Stimulated activated CD8-positive, alpha-beta memory T cell treated with anti-CD3 and anti-CD28 coated beads, Interleukin-4, amount 100 ng/mL, for 48 hours (primary cell): ENCODE data around the gene ASB1.
A peak's percentile ranks its signal among the peaks of the same experiment; 100 is the strongest.

Source experiments
- DNase-seq: peaks from one replicate; pipeline ENCODE4 v3.0.0-alpha.2; 2020

Gene ASB1, protein sequence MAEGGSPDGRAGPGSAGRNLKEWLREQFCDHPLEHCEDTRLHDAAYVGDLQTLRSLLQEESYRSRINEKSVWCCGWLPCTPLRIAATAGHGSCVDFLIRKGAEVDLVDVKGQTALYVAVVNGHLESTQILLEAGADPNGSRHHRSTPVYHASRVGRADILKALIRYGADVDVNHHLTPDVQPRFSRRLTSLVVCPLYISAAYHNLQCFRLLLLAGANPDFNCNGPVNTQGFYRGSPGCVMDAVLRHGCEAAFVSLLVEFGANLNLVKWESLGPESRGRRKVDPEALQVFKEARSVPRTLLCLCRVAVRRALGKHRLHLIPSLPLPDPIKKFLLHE

DNA sequence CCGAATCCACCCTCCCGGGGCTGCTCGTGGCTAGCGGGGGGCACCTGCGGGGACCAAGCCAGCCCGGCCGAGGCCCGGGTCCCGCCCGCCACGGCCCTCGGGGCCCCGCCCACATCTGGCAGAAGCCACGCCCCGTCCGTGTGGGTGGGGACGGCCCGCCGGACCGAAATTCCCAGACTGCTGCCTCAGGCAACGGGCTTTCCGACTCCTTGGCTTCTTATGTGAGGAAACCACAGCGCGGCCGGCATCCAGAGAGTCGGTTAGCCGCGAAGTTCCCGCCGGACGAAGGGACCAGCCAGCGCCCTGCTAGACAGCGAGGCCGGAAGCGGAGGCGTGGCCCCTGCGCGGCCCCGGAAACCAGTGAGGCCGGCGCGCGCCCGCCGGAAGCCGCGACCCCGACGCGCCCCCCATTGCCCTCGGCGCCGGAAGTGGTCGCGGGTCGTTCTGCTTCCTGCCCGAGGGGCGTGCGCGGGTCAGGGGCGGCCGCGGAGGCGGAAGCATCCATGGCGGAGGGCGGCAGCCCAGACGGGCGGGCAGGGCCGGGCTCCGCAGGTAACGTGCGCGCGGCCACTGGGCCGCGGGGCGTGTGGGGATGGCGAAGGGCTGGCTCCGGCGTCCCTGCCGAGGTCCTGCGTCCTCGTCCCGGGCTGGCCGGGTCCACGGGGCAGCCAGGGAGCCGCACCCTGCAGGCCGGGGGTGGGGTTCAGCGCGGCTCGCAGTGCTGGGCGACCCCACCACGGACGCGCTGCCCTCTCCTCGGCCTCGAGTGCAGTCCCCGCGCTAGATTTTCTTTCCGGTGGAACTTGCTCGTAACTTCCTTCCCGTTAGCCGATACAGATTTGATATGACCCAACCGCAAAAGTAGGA, at the start of gene ASB1:
Gene ASB1 (plus strand): TSS at position 360 of the 867 bp plus-strand sequence. CDS start 144 bp downstream, at position 504.
- peak; percentile 87 for DNase-seq

DNA sequence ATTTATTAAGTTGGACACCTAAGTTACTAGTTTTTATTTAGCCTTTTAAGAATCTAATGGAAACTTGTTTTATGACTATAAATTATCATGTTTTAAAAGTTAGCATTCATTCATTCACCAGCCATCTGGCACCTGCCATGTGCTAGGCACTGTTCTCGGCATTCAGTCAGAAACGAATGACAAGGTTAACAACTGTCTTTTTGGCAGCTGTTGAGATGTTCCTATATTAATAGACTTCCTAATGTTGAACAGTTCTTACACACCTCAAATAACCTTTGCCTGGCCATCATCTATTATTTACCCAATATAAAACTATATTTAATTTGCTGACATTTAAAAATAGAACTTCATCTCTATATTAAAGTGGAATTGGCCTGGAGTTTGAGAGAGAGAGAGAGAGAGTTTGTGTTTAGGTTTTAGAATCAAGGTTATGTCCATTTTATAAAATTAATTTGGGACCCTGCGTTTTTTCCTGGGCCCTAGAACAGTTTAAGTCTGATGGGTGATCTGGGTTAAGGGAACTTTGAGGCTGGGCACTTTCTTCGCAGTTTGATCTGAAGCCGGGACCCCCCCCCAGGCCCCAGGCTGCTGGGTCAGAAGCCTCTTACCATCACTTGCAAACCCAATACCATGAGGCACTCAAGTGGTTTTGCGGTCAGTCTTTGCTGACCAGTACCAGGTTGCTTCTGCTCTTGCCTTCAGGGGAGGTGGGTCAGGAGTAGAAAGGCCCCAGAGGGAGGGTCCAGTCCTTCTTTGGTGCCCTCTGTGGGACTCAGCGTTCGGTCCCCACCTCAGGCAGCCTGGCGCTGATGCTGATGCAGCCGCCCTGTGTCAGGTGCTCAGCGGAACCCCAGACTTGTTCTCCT, 48.3 kb upstream of the ASB1 start:
- DNase-seq: no peak

DNA sequence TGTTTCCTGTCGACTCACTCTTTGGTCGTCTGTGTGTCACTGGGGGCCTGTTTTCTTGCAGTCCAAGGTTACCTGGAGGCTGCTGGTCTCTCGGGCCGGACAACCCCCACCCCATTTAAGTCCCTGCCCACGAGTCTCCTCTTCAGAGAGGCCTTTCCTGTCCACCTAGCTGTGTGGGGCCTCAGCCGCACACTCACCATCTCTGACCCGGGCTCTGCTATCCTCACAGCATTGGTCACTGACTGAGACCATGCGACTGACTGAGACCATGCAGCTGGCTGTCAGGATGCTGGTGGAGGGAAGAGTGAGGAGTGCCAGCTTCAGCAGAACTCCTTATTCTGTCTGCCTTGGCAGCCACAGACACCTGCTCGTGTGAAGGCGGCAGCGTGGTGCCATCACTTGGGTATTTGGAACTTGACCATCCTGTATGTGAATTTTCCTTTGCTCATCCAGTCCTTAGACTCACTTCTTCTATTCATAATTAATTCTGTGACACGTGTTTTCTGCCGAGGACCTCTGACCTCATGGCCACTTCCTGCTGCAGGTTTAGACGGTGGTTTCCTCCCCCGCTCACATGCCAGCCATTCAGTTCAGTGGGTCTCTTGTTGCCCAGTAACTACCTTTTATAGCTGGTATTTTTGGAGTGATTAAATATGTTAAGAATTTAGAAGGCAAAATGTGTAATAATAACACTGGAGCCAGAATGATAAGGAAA, 47.5 kb upstream of the ASB1 start:
- DNase-seq: peak; percentile 37

DNA sequence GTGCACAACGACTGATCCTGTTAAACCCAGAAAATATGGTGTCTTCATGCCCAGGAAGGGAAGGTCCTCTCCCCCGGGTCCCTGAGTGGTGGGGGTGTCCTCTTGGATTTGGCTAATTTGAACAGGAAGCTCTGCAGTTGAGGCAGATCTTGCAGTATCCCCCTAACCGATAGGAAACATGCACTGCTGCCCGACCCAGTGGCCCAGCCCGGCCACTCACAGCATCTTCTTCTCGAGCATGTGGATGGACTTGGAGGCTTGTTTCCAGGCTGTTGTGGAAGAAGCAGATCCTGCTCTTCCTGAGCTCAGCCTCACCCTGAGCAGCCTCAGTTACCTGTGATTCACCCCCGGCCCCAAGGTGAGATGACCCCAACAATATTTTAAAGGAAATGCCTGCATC, 46.4 kb upstream of the ASB1 start:
- no peak for DNase-seq

DNA sequence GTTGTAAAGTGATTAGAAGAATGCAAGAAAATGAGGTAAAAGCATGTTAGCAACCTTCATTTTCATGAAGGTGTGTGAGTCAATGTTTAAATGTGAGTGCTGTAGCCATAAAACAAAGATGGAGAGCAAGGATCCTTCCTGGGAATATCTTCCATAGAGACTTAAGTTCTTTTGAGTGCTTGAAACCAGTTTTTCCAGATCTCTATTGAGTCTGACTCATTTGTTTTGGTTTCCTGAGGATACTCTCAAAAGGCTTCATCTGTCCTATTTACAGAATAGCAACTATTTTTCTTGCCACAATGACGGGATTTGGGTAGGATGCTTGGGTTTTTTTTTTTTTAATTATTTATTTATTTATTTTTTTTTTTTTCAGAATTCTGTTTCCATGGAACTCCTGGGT, 45.9 kb upstream of the ASB1 start:
- no peak for DNase-seq

DNA sequence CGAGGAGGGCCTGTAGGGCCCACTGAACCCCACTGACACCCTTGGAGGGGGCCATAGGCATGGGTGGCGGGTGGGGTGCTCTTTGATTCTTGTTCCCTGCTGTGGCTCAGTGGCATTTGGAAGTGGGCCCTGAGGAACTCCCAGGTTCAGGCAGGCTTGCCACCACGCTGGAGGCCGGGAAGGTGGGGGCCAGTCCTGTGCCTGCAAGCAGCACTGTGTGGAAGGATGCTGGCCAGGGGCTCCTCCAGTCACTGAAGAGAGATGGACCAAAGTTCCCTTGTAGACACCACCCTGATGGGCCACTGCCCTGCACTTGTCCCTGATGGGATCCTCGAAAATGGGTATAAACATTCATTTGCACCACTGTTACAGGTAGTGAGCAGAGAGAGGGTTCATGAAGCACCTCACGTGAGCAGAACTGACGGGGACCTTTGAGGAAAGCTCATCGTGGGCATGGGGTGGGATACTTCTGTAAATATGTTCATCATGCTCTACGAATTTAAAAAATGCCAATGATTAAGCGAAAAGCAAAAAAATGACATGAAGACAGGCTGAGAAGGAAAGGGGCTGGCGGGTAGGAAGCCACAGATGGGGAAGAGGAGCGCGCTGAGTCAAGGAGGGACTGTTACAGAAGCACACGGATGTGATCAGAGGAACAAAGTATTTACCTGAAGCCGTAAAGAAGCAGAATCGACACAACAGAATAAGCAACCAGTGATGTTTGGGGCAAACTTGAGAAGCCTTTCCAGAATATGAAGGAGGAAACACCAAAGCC, 45.2 kb upstream of the ASB1 start:
- DNase-seq: no peak

DNA sequence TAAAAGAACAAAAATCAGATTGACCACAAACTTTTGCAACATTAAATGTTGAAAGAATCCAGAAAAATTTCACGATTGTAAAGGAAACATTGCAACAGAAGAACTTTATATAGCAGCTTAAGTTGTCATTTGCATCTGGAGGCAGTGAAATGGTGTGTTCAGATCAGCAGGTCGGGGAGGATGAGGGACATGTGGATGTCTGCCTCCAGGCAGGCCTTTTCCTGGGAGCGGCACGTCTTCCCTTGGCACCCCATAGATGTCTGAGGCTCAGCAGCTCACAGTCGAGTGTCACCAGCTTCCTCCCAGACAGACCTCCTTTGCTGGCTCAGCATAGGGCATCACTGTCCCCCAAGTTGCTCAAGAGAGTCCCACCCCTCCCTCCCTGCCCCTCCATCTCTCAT, 44.3 kb upstream of the ASB1 start:
- DNase-seq: no peak

DNA sequence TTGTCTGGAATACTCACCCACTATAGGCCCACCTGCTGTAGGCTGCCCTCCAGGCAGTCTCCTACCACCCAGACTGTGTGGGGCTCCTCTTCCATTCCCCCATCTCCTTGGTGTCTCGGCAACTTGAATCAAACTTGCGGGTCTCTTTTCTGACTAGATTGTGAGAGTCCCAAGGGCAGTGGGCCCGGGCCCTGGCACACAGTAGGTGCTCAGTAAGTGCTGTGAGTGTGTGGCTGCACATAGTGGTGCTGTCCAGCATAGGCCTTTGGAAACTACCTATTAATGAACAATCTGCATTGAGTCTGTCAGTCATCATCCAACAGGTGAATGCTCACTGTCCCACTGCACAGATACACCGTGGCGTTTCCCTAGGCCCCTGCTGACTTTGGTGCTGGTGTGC, 43.6 kb upstream of the ASB1 start:
- DNase-seq: no peak

DNA sequence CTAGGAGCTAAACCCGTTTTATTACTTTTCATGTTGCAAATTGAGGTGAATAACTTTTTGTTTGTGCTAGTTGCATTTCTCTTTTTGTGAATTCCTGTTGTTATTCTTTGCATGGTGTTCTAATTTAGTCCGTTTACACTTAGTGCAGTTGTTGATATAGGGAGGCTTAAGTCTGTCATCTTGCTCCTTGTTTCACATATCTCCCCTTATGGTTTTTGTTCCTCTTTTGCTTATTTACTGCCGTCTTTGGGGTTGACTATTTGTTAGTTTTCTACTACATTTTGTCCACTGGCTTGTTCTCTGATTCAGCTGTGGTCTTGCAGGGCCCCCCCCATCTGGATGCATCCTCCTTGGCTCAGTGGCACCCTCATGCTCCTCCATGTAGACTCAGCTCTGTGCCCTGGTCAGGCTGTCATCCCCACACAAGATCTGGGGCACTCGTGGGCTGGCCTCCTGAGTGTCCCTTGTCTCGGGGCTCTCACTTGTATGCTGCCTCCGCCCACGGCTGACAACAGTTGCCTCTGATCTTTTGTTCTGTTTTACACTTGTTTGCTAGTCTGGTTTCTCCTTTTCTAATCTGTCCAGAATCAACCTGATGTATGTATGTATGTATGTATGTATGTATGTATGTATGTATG, 42.9 kb upstream of the ASB1 start:
- DNase-seq: no peak

DNA sequence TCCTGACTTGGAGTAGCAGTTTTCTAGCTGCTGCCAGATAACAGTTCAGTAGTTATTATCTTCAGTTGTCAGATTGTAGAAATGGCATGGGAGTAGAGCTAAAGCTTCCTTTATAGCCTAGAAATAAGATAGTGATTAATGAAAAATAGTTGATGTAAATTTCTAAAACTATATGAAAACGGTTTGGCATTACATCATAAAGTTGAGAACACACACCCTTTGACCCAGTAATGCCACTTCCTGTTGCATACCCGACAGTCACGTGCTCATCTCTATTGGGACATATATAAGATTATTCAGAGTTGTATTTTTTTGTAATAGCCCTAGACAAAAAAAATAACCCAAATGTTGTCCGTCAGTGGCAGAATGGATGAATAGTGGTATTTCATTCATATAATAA, 39.4 kb upstream of the ASB1 start:
- no peak for DNase-seq

DNA sequence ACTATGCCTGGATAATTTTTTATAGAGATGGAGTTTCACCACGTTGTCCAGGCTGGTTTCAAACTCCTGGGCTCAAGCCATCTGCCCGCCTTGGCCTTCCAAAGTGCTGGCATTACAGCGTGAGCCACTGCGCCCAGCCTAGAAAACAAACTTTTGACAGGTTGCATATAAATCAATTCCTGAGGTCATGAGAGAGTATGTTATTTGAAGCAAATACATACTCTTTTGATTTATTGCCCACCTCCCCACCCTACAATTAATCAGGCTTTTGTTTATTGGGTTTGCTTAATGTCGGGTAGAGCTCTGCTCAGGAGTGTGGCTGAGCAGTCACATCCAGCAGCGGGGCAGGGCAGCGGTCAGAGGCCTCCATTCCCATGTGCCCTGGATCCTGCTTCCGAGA, 37.9 kb upstream of the ASB1 start:
- DNase-seq: no peak

DNA sequence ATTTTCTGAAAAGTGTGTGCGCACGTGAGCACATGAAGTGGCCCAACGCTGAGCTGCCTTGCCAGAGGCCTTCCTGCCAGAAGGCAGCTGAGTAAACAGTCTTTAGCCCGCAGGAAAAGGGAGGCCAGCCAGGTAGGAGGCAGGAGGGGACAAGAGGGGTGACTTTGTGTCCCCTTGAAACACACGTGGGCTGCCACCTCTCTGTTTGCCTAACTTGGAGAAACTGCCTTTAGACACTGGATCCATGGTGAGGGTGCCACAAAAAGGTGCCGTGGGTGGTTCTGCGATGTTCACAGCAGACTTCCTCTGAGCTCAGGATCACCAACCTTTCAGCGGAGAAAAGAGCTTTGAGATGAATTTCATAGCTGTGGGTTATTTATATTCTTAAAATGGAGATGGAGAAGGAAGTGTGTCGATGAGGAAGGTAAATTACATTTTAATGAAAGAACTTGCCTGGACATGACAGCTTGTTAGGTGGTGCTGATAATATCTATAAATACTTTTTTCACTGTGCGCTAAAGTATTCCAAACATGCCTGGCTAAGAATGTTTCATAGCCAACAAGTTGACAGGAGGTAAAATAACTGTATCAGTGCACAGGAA, 36.6 kb upstream of the ASB1 start:
- DNase-seq: no peak

DNA sequence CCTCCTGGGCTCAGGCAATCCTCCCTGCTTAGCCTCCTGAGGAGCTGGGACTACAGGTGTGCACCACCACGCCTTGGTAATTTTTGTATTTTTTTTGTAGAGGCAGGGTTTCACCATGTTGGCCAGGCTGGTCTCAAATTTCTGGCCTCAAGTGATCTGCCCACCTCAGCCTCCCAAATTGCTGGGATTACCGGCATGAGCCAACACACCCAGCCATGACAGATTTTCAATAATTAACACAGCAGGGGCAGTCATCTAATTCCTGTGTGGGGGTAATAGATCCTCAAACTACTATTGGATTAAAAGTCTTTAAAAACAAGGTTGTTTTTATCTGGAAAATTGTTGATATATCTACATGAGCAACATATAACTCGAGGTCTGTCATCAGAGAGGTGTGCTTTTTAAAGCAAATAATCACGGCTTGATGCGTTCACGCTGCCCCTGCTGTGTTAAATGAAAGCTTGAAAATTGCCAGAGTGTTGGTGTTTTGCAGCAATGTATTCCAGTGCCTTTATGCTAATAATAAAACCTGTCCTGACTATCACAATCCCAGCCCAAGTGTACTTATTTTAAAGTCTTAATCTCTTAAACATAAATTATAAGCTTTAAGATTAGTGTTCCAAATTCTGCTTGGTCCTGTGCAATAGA, 35.6 kb upstream of the ASB1 start:
- DNase-seq: no peak

DNA sequence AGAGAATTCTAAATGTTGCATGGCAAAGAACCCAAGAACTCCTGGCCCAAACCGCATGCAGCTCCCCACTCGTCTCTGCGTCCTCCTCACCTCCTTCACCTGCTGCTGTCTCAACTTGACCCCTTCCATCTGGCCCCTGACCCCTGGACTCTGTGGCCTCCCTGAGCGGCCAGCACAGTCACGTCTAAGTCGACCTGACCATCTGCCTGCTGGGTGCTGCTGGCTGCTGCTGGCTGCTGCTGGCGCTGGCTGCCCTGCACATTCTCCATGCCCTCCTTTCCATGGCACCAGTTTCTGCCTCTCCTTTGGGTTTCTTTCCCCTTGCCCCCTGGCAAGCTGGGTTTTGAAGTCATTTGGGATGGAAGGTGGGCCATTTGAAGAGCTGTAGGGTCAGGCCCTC, 30.1 kb upstream of the ASB1 start:
- no peak for DNase-seq

DNA sequence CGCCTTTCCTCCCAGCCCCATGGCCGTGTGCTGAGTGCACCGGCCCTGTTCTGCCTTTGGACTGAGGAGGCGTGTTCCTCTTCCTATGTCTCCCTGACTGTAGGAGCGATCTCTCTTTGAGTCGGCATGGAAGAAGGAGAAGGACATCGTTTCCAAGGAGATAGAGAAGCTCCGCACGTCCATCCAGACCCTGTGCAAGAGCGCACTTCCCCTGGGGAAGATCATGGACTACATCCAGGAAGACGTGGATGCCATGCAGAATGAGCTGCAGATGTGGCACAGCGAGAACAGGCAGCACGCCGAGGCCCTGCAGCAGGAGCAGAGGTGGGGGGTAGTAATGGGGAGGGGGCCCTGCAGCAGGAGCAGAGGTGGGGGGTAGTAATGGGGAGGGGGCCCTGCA, 29.4 kb upstream of the ASB1 start:
- no peak for DNase-seq

DNA sequence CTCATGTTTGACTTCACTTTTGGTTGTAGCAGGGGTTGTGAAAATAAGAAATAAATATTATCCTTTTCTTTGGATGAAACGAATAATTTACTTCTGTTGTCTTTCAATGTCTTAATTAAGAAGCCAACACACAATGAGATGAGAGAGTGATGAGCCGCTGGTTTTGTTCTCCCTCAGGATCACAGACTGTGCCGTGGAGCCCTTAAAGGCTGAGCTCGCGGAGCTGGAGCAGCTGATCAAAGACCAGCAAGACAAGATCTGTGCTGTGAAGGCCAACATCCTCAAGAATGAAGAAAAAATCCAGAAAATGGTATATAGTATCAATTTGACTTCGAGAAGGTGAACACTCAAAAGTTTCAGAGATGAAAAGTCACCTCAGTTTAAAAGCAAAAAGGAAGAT, 28.1 kb upstream of the ASB1 start:
- no peak for DNase-seq

DNA sequence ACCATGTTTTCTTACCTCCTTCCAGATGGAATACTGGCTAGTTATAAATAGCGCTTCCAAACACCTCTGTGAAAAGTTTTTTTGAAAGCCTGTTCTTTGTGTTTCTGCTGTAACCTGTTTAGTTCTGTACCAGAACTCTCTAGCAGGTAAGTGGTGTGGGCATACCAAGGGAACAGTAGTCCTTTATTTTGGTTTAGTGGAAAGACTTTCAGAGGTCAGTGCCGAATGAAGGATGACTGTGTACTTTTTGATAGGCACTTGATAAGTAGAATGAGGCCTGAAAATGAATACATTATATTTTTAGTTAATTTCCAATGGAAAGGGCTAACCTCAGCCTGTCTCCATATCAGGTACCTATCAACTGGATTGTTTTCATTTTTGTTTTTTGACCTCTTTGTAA, 27.6 kb upstream of the ASB1 start:
- DNase-seq: no peak

DNA sequence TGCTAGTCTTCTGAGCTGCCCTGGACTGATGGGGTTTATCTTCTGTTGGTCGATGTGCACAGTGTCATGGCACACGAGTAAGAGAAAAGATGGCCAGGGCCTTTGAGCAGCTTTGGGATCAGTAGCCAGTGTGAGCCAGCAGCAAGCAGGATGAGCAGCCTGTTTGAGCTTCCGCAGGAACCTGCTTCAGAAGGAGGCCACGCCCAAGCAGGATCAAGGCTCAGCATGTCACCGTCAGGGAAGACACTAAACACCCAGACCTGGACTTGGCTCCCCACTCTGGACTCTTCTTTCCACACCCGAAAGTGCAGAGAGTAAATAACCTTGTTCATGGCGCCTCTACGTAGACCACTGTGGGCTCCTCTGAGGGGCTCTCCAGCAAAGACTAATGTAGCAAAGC, 25.2 kb upstream of the ASB1 start:
- no peak for DNase-seq

DNA sequence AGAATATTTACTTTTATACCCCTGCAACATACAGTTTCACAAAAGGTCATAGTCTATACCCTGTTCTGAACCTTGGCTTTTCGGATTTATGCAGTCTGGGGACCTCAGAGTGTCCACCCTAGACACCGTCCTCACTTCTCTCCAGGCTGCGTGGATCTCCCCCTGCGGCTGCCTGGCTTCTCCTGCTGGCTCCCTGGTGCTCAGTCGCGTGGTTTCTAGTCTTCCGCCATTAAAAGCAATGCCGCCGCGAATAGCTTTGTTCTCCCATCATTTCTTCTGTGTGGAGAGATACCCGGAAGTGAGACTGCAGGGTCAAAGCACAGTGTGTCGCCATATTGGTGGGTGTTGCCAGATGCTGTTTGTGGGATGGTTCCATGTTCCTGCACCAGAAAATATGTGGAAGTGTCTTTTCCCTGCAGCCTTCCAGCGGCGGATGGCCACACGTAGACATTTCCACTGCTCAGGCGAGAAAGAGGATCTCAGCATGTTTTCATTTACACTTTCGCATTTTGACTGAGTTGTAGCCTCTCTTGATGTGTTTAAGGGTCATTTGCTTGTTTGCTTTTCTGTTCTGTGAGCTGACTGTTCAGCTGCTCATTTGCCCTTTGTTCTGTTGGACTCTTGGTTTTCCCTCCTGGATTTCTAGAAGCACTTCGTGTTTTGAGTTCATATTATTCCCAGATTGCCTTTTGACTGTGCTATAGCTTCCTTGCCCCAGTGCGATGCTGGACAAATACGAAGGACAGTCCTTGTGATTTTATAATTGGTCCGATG, 22.9 kb upstream of the ASB1 start:
- DNase-seq: no peak
